Adrenal gland (tissue), 12 donors: ENCODE results near the gene TPBG. TPM values are rescaled to one million over a fixed set of nuclear protein-coding genes. Genes with fewer than 3 reads are reported as not detected.

Experiments
- DNase-seq, 7 donors: peaks; one replicate each; pipeline ENCODE4 v3.0.0-alpha.2; 2019 to 2020
- H3K27ac ChIP-seq, 5 donors: fragments of 200-600 bp; sonication (generic) in 4 of 5; 1 replicate in 3 of 5; 2 replicates in 2 of 5; pipeline versions ENCODE4 v1.5.1 to v1.8.0; 2016 to 2020; ENCODE audit warnings: mild to moderate bottlenecking in 1 of 5
- H3K27me3 ChIP-seq: fragments of 200-600 bp; 2 replicates; pipeline ENCODE4 v1.8.0; 2021
- H3K36me3 ChIP-seq, 2 donors: fragments of 200-600 bp; replicated peaks in 1 of 2; 1 replicate in 1 of 2; 2 replicates in 1 of 2; pipeline versions ENCODE4 v1.5.1 to v1.8.0; 2018 to 2022
- H3K4me1 ChIP-seq, 2 donors: fragments of 200-600 bp; replicated peaks in 1 of 2; 1 replicate in 1 of 2; 2 replicates in 1 of 2; pipeline versions ENCODE4 v1.5.1 to v1.8.0; 2018 to 2021
- H3K4me3 ChIP-seq, 4 donors: fragments of 200-600 bp; sonication (generic) in 3 of 4; one replicate each; pipeline ENCODE4 v1.5.1; 2016 to 2018
- H3K9me3 ChIP-seq, 3 donors: fragments of 200-600 bp; sonication (generic) in 1 of 3; replicated peaks in 1 of 3; 1 replicate in 2 of 3; 2 replicates in 1 of 3; pipeline versions ENCODE4 v1.5.1 to v1.8.0; 2016 to 2021
- POLR2A ChIP-seq, 2 donors: fragments of 450-650 bp; IDR thresholded peaks; one replicate each; pipeline ENCODE4 v1.6.1; 2017; ENCODE audit warnings: antibody characterized with exemption in 2 of 2, mild to moderate bottlenecking in 2 of 2, moderate library complexity in 1 of 2
- WGBS, 4 donors: extraction: QIAGEN DNeasy Blood & Tissue Kit in 2 of 4; methylation state at CpG; one replicate each; pipeline versions ENCODE4 v1.1.5 to v1.1.7; 2013 to 2017; 5-methylcytosine and 5-hydroxymethylcytosine counted together
- intact Hi-C, 2 donors: fragments of 100-400 bp; cut with DNase I; formaldehyde crosslinking; loops; one replicate each; pipeline versions ENCODE4 v1.14.1 to v1.15.0; 2022 to 2023
- polyA plus RNA-seq, 3 donors: library from polyadenylated mRNA; stranded (reverse); fragments of 200-250 nt in 2 of 3; fragments of 350-450 nt in 1 of 3; fragmentation: Illumina TruSeq in 1 of 3; extraction: RNeasy Lipid Tissue Mini Kit (QIAGEN cat#74804) in 1 of 3; gene quantifications; one replicate each; pipeline ENCODE4 v1.2.3, GENCODE V29; 2013 to 2014
- total RNA-seq, 9 donors: library from RNA; depleted of rRNA in 4 of 9; stranded (reverse); fragments of >200 nt in 4 of 9; fragments of 120-200 nt in 1 of 9; fragmentation: NEBNext Ultra II Directional in 1 of 9; extraction: Animal tissue kit (Norgen Biotek cat#: 25700) in 1 of 9; gene quantifications; one replicate each; pipeline versions ENCODE4 v1.1.0 to v1.2.4, GENCODE V29; 2013 to 2023
- TF ChIP-seq, protein P1 (sequence below), 6 experiments: fragments of 450-650 bp in 4 of 6; fragments of 200-600 bp in 2 of 6; sonication (generic) in 1 of 6; IDR thresholded peaks; 1 replicate in 5 of 6; 2 replicates in 1 of 6; pipeline versions ENCODE4 v1.5.1 to v1.8.0; 2016 to 2021; ENCODE audit warnings: antibody characterized with exemption in 6 of 6, mild to moderate bottlenecking in 2 of 6, moderate library complexity in 1 of 6
- donor health status: healthy with polysubstance abuse.
- donor health status: Bipolar disorder and iron deficiency.
- donor health status: DM: yes; HTN: yes; CAD: no.
- donor health status: DM: no; HTN: no; CAD: no.
- donor health status: DM: no; HTN: no; CAD: no.
- donor health status: DM: yes; HTN: yes; CAD: no.

TPBG gene
- total and polyA plus RNA-seq, 12 donors, result 1.2 to 10.2 (median 3.7) TPM

- no peak for DNase-seq
- TF ChIP-seq, protein P1, sequence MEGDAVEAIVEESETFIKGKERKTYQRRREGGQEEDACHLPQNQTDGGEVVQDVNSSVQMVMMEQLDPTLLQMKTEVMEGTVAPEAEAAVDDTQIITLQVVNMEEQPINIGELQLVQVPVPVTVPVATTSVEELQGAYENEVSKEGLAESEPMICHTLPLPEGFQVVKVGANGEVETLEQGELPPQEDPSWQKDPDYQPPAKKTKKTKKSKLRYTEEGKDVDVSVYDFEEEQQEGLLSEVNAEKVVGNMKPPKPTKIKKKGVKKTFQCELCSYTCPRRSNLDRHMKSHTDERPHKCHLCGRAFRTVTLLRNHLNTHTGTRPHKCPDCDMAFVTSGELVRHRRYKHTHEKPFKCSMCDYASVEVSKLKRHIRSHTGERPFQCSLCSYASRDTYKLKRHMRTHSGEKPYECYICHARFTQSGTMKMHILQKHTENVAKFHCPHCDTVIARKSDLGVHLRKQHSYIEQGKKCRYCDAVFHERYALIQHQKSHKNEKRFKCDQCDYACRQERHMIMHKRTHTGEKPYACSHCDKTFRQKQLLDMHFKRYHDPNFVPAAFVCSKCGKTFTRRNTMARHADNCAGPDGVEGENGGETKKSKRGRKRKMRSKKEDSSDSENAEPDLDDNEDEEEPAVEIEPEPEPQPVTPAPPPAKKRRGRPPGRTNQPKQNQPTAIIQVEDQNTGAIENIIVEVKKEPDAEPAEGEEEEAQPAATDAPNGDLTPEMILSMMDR (IDR thresholded peaks at IDR 0.05), result no peak
- no peak for TF ChIP-seq POLR2A (IDR thresholded peaks at IDR 0.05)
- Histone ChIP-seq H3K27me3 (no peaks in the 10 kb centered on the region), H3K9me3 (no peaks in the 10 kb centered on the region), H3K4me1 (no peaks in the 10 kb centered on the region), H3K36me3 (no peaks in the 10 kb centered on the region), H3K4me3 (no peak overlapping the region), H3K27ac (no peak overlapping the region)
- 79 to 85% (median 84%) methylated on average over 1 of the region's 1 CpG for WGBS, 4 donors
- intact Hi-C loops, result no loop called here
Measured at GRCh38 chr6:82397962-82398692, 34.5 kb downstream of the TPBG start.

DNA sequence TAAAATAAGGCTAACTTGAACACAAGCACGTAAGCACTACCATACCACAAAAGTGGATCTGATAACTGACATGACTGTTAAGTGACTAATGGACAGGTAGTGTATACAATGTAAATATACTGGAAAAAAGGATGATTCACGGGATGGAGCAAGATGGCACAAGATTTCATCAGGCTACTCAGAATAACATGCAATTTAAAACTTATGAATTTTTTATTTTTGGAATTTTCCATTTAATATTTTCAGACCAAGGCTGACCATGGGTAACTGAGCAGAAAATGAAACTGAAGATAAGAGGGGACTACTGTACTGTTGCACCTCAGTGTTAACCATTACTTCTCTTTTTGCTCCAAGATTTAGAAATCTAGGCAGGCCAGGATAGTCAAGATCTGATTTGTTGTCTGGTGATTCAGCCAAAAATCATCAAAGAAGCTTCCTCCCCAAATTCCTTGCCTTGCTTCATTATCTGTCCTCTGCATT, 45.4 kb downstream of the TPBG start:
- no peak overlapping the region for H3K27ac ChIP-seq
- H3K36me3 ChIP-seq, result no peaks in the 10 kb centered on the region
- H3K9me3 ChIP-seq, result no peaks in the 10 kb centered on the region
- no peak for DNase-seq
- no peaks in the 10 kb centered on the region for H3K27me3 ChIP-seq
- no peaks in the 10 kb centered on the region for H3K4me1 ChIP-seq
- WGBS, 4 donors, result 73 to 82% (median 80%) methylated on average over 2 of the region's 2 CpGs
- intact Hi-C loops, result no loop called here
- H3K4me3 ChIP-seq, result no peak overlapping the region
- TF ChIP-seq, protein P1 (IDR thresholded peaks at IDR 0.05), result no peak
- TF ChIP-seq POLR2A (IDR thresholded peaks at IDR 0.05), result no peak

GRCh38 chr6:82410151-82410648, 46.6 kb downstream of the TPBG start:
- WGBS, 4 donors, result 40 to 56% (median 40%) methylated on average over 3 of the region's 3 CpGs
- Histone ChIP-seq H3K4me3 (no peak overlapping the region), H3K9me3 (no peaks in the 10 kb centered on the region), H3K4me1 (no peaks in the 10 kb centered on the region), H3K27ac (no peak overlapping the region), H3K27me3 (no peaks in the 10 kb centered on the region), H3K36me3 (no peaks in the 10 kb centered on the region)
- intact Hi-C loops, result no loop called here
- no peak for TF ChIP-seq POLR2A (IDR thresholded peaks at IDR 0.05)
- TF ChIP-seq, protein P1 (IDR thresholded peaks at IDR 0.05), result no peak
- no peak for DNase-seq

- H3K9me3 ChIP-seq, result no peaks in the 10 kb centered on the region
- WGBS, 4 donors, result 76 to 87% (median 83%) methylated on average over 2 of the region's 2 CpGs
- H3K27ac ChIP-seq, result no peak overlapping the region
- intact Hi-C loops, result no loop called here
- H3K27me3 ChIP-seq, result no peaks in the 10 kb centered on the region
- H3K4me1 ChIP-seq, result no peaks in the 10 kb centered on the region
- DNase-seq, result no peak
- TF ChIP-seq, protein P1 (IDR thresholded peaks at IDR 0.05), result no peak
- no peak for TF ChIP-seq POLR2A (IDR thresholded peaks at IDR 0.05)
- H3K36me3 ChIP-seq, result no peaks in the 10 kb centered on the region
- no peak overlapping the region for H3K4me3 ChIP-seq
Measured at GRCh38 chr6:82413868-82414267, 50.3 kb downstream of the TPBG start.
